Raji (cell line): Measurements from ENCODE around the gene UQCRC1.

ENCODE experiments used
- POLR2A ChIP-seq: IDR thresholded peaks from 2 replicates; pipeline ENCODE4 v1.6.1; 2011; ENCODE audit warnings: low read depth, low read length, control low read depth; ENCODE audit not compliant: insufficient read depth

The UQCRC1 gene

GRCh38 chr3:48609088-48610005, at the start of gene UQCRC1:
UQCRC1 (minus strand) TSS chr3:48609646; CDS start chr3:48609620, 26 bp downstream.
- peak; percentile 97 for TF ChIP-seq POLR2A

GRCh38 chr3:48656841-48657281, 47.4 kb upstream of the UQCRC1 start:
- TF ChIP-seq POLR2A, result no peak

- peak; percentile 46; the same call in 1 of the 2 replicates for TF ChIP-seq POLR2A
These were observed 46.8 kb upstream of the UQCRC1 start for GRCh38 chr3:48656061-48656840.

- TF ChIP-seq POLR2A, result no peak
These were observed 46.2 kb upstream of the UQCRC1 start for GRCh38 chr3:48655606-48656005.

GRCh38 chr3:48655063-48655462, 45.6 kb upstream of the UQCRC1 start:
- TF ChIP-seq POLR2A, result no peak

- no peak for TF ChIP-seq POLR2A
These were observed 43.7 kb upstream of the UQCRC1 start for GRCh38 chr3:48652923-48653715.

- no peak for TF ChIP-seq POLR2A
These were observed 42.3 kb upstream of the UQCRC1 start for GRCh38 chr3:48651771-48652170.

- no peak for TF ChIP-seq POLR2A
These were observed 41.3 kb upstream of the UQCRC1 start for GRCh38 chr3:48650723-48651122.

GRCh38 chr3:48648188-48648850, 38.9 kb upstream of the UQCRC1 start:
- no peak for TF ChIP-seq POLR2A

- TF ChIP-seq POLR2A, result no peak
These were observed 38.3 kb upstream of the UQCRC1 start for GRCh38 chr3:48647714-48648113.

GRCh38 chr3:48644898-48645760, 35.7 kb upstream of the UQCRC1 start:
- no peak for TF ChIP-seq POLR2A

GRCh38 chr3:48642605-48643004, 33.2 kb upstream of the UQCRC1 start:
- no peak for TF ChIP-seq POLR2A

- no peak for TF ChIP-seq POLR2A
These were observed 31.9 kb upstream of the UQCRC1 start for GRCh38 chr3:48641396-48641795.
